GM23338 (cell line): ENCODE results near the gene ROCK2. TPM values are rescaled to one million over a fixed set of nuclear protein-coding genes. Genes with fewer than 3 reads are reported as not detected.

Source experiments
- ATAC-seq: fragments of 200-7000 bp; cut with Tn5 transposase; 3 replicates; pipeline ENCODE4 v1.9.1; 2020
- DNase-seq: peaks from one replicate; pipeline ENCODE4 v3.0.0-alpha.2; 2015; ENCODE audit warnings: low spot score
- H2AFZ ChIP-seq: fragments of 200-600 bp; sonication (generic); 2 replicates; pipeline ENCODE4 v1.8.0; 2016; ENCODE audit warnings: antibody characterized with exemption, mild to moderate bottlenecking, moderate library complexity
- H3F3A ChIP-seq: fragments of 200-600 bp; sonication (generic); replicated peaks from 2 replicates; pipeline ENCODE4 v1.8.0; 2017; ENCODE audit warnings: antibody characterized with exemption, mixed run types, low read depth
- H3K27ac ChIP-seq: fragments of 200-600 bp; sonication (generic); 2 replicates; pipeline ENCODE4 v1.6.1; 2016; ENCODE audit warnings: low read depth
- H3K27me3 ChIP-seq: fragments of 200-600 bp; sonication (generic); 2 replicates; pipeline ENCODE4 v1.8.0; 2016; ENCODE audit warnings: mild to moderate bottlenecking, mixed run types, moderate library complexity; ENCODE audit not compliant: insufficient read depth
- H3K36me3 ChIP-seq: fragments of 200-600 bp; sonication (generic); 2 replicates; pipeline ENCODE4 v1.8.0; 2016; ENCODE audit warnings: mild to moderate bottlenecking; ENCODE audit not compliant: insufficient read depth
- H3K4me1 ChIP-seq: fragments of 200-600 bp; sonication (generic); 2 replicates; pipeline ENCODE4 v1.8.0; 2016; ENCODE audit warnings: mild to moderate bottlenecking, moderate library complexity; ENCODE audit not compliant: insufficient read depth
- H3K4me2 ChIP-seq: fragments of 200-600 bp; sonication (generic); 2 replicates; pipeline ENCODE4 v1.7.1; 2017; ENCODE audit warnings: mixed run types
- H3K4me3 ChIP-seq: fragments of 200-600 bp; sonication (generic); 2 replicates; pipeline ENCODE4 v1.6.1; 2016; ENCODE audit warnings: mixed run types
- H3K79me2 ChIP-seq: fragments of 200-600 bp; sonication (generic); replicated peaks from 2 replicates; pipeline ENCODE4 v1.8.0; 2017; ENCODE audit warnings: mild to moderate bottlenecking; ENCODE audit not compliant: insufficient read depth
- H3K9me2 ChIP-seq: fragments of 200-600 bp; sonication (generic); 2 replicates; pipeline ENCODE4 v1.8.0; 2017; ENCODE audit not compliant: insufficient read depth
- H4K20me1 ChIP-seq: fragments of 200-600 bp; sonication (generic); replicated peaks from 2 replicates; pipeline ENCODE4 v1.8.0; 2017; ENCODE audit warnings: mild to moderate bottlenecking; ENCODE audit not compliant: insufficient read depth
- H3K27ac Mint-ChIP-seq: 2 replicates; pipeline ENCODE4 v1.8.0; 2020; ENCODE audit warnings: inconsistent platforms, mild to moderate bottlenecking, moderate library complexity, mixed read lengths
- H3K27me3 Mint-ChIP-seq: 3 replicates; pipeline ENCODE4 v1.8.0; 2022; ENCODE audit warnings: low read depth, mild to moderate bottlenecking, moderate library complexity, mixed read lengths, inconsistent platforms; ENCODE audit not compliant: insufficient read depth, poor library complexity
- H3K36me3 Mint-ChIP-seq: 3 replicates; pipeline ENCODE4 v1.8.0; 2021; ENCODE audit warnings: low read depth, mild to moderate bottlenecking, inconsistent platforms, moderate library complexity, mixed read lengths
- H3K4me1 Mint-ChIP-seq: 3 replicates; pipeline ENCODE4 v1.8.0; 2020; ENCODE audit warnings: mild to moderate bottlenecking, inconsistent platforms, mixed read lengths
- H3K4me3 Mint-ChIP-seq: 3 replicates; pipeline ENCODE4 v1.8.0; 2021; ENCODE audit warnings: moderate library complexity, mild to moderate bottlenecking, inconsistent platforms, mixed read lengths
- H3K9me3 Mint-ChIP-seq: 3 replicates; pipeline ENCODE4 v1.8.0; 2020; ENCODE audit warnings: moderate library complexity, mild to moderate bottlenecking, inconsistent platforms, mixed read lengths
- CREB1 ChIP-seq: fragments of 250-450 bp; sonication (Bioruptor Pico); IDR thresholded peaks from 2 replicates; pipeline ENCODE4 v1.5.0; 2020; ENCODE audit warnings: low read depth, mild to moderate bottlenecking, moderate library complexity
- EZH2 ChIP-seq: fragments of 200-600 bp; sonication (generic); IDR thresholded peaks from one replicate; pipeline ENCODE4 v1.8.0; 2017; ENCODE audit warnings: antibody characterized with exemption, mild to moderate bottlenecking, low read depth; ENCODE audit not compliant: unreplicated experiment
- EZH2phosphoT487 ChIP-seq: fragments of 200-600 bp; sonication (generic); IDR thresholded peaks from one replicate; pipeline ENCODE4 v1.8.1; 2018; ENCODE audit warnings: antibody characterized with exemption; ENCODE audit not compliant: unreplicated experiment
- JUNB ChIP-seq: IDR thresholded peaks from one replicate; pipeline ENCODE4 v1.6.1; 2016; ENCODE audit warnings: antibody characterized with exemption; ENCODE audit not compliant: unreplicated experiment
- NANOG ChIP-seq: IDR thresholded peaks from 2 replicates; pipeline ENCODE4 v1.6.1; 2016; ENCODE audit warnings: antibody characterized with exemption, borderline replicate concordance
- POLR2AphosphoS5 ChIP-seq: IDR thresholded peaks from 2 replicates; pipeline ENCODE4 v1.6.1; 2016; ENCODE audit warnings: antibody characterized with exemption, low read depth
- STAT1 ChIP-seq: IDR thresholded peaks from one replicate; pipeline ENCODE4 v1.6.1; 2016; ENCODE audit warnings: antibody characterized with exemption; ENCODE audit not compliant: unreplicated experiment
- ZNF114 ChIP-seq: fragments of 250-450 bp; sonication (Bioruptor Pico); IDR thresholded peaks from 2 replicates; pipeline ENCODE4 v1.5.0; 2020; ENCODE audit warnings: mild to moderate bottlenecking, moderate library complexity
- ZNF331 ChIP-seq: fragments of 250-450 bp; sonication (Bioruptor Pico); IDR thresholded peaks from 2 replicates; pipeline ENCODE4 v1.5.0; 2020; ENCODE audit warnings: low read depth, mild to moderate bottlenecking, moderate library complexity
- polyA plus RNA-seq: library from polyadenylated mRNA; unstranded; fragments of >200 nt; fragmentation: Nextera tagmentation; extraction: Ambion mirVana; gene quantifications from 2 replicates; pipeline ENCODE4 v1.2.1, GENCODE V29; 2016
- total RNA-seq: library from RNA; depleted of rRNA; stranded (reverse); fragments of >200 nt; shearing (Covaris generic); gene quantifications from 2 replicates; pipeline ENCODE4 v1.2.3, GENCODE V29; 2014
- TF ChIP-seq, protein P1 (sequence below): IDR thresholded peaks from one replicate; pipeline ENCODE4 v1.6.1; 2018; ENCODE audit warnings: antibody characterized with exemption; ENCODE audit not compliant: unreplicated experiment
- TF ChIP-seq, protein P2 (sequence below): IDR thresholded peaks from 2 replicates; pipeline ENCODE4 v1.6.1; 2016; ENCODE audit warnings: antibody characterized with exemption
- TF ChIP-seq, protein P3 (sequence below): fragments of 250-450 bp; sonication (Bioruptor Pico); IDR thresholded peaks from 2 replicates; pipeline ENCODE4 v1.5.0; 2020; ENCODE audit warnings: mild to moderate bottlenecking, moderate library complexity
- TF ChIP-seq, protein P4 (sequence below), 2 experiments: fragments of 200-600 bp in 1 of 2; sonication (generic) in 1 of 2; conservative IDR thresholded peaks; 2 replicates each; pipeline versions ENCODE4 v1.5.1 to v1.6.1; 2016 to 2017; ENCODE audit warnings: antibody characterized with exemption in 2 of 2, low read depth in 2 of 2, mild to moderate bottlenecking in 2 of 2, moderate library complexity in 1 of 2

Gene ROCK2
- total and polyA plus RNA-seq, 2 experiments from 2014 or later, result 16.4 to 28.0 TPM

DNA sequence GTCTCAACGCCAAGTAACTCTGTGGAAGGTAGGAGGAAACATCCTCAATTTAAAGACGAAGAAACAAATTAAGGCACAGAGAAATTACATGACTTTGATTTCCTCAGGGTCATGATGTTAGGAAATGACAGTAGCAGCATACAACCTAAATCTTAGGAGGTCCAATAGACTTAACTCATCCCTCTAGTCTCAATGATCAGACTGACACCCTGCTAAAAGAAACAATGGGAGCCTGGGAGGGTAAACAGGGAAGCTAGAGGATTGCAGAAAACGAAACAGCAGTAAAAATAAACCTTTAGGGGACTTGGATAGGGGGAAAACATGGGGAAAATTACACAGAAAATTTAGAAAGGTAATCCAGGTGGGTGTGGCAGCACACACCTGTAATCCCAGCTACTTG is 56.0 kb downstream of the ROCK2 start:
- peaks cover 28% of the 10 kb centered on the region for H3K36me3 Mint-ChIP-seq
- peak overlapping the region; percentile 10; the same call in 1 of the 2 replicates for H3K27ac Mint-ChIP-seq
- DNase-seq (no peak), ATAC-seq (peak; percentile 54)
- Histone ChIP-seq H3K4me1 (peaks cover 12% of the 10 kb centered on the region), H3K27me3 (no peaks in the 10 kb centered on the region), H3K4me2 (no peak overlapping the region), H3K36me3 (peaks cover 4% of the 10 kb centered on the region; the same call in 1 of the 2 replicates), H3K4me3 (no peak overlapping the region), H3K27ac (no peak overlapping the region), H3F3A (no peaks in the 10 kb centered on the region), H2AFZ (no peak overlapping the region), H4K20me1 (no peaks in the 10 kb centered on the region; the same call in 1 of the 2 replicates), H3K79me2 (peaks cover 69% of the 10 kb centered on the region), H3K9me2 (no peaks in the 10 kb centered on the region)
- TF ChIP-seq, protein P1, sequence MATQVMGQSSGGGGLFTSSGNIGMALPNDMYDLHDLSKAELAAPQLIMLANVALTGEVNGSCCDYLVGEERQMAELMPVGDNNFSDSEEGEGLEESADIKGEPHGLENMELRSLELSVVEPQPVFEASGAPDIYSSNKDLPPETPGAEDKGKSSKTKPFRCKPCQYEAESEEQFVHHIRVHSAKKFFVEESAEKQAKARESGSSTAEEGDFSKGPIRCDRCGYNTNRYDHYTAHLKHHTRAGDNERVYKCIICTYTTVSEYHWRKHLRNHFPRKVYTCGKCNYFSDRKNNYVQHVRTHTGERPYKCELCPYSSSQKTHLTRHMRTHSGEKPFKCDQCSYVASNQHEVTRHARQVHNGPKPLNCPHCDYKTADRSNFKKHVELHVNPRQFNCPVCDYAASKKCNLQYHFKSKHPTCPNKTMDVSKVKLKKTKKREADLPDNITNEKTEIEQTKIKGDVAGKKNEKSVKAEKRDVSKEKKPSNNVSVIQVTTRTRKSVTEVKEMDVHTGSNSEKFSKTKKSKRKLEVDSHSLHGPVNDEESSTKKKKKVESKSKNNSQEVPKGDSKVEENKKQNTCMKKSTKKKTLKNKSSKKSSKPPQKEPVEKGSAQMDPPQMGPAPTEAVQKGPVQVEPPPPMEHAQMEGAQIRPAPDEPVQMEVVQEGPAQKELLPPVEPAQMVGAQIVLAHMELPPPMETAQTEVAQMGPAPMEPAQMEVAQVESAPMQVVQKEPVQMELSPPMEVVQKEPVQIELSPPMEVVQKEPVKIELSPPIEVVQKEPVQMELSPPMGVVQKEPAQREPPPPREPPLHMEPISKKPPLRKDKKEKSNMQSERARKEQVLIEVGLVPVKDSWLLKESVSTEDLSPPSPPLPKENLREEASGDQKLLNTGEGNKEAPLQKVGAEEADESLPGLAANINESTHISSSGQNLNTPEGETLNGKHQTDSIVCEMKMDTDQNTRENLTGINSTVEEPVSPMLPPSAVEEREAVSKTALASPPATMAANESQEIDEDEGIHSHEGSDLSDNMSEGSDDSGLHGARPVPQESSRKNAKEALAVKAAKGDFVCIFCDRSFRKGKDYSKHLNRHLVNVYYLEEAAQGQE, result no peak
- no peak for TF ChIP-seq JUNB
- TF ChIP-seq, protein P2, sequence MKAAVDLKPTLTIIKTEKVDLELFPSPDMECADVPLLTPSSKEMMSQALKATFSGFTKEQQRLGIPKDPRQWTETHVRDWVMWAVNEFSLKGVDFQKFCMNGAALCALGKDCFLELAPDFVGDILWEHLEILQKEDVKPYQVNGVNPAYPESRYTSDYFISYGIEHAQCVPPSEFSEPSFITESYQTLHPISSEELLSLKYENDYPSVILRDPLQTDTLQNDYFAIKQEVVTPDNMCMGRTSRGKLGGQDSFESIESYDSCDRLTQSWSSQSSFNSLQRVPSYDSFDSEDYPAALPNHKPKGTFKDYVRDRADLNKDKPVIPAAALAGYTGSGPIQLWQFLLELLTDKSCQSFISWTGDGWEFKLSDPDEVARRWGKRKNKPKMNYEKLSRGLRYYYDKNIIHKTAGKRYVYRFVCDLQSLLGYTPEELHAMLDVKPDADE, result no peak
- TF ChIP-seq NANOG, result no peak
- TF ChIP-seq, protein P3, sequence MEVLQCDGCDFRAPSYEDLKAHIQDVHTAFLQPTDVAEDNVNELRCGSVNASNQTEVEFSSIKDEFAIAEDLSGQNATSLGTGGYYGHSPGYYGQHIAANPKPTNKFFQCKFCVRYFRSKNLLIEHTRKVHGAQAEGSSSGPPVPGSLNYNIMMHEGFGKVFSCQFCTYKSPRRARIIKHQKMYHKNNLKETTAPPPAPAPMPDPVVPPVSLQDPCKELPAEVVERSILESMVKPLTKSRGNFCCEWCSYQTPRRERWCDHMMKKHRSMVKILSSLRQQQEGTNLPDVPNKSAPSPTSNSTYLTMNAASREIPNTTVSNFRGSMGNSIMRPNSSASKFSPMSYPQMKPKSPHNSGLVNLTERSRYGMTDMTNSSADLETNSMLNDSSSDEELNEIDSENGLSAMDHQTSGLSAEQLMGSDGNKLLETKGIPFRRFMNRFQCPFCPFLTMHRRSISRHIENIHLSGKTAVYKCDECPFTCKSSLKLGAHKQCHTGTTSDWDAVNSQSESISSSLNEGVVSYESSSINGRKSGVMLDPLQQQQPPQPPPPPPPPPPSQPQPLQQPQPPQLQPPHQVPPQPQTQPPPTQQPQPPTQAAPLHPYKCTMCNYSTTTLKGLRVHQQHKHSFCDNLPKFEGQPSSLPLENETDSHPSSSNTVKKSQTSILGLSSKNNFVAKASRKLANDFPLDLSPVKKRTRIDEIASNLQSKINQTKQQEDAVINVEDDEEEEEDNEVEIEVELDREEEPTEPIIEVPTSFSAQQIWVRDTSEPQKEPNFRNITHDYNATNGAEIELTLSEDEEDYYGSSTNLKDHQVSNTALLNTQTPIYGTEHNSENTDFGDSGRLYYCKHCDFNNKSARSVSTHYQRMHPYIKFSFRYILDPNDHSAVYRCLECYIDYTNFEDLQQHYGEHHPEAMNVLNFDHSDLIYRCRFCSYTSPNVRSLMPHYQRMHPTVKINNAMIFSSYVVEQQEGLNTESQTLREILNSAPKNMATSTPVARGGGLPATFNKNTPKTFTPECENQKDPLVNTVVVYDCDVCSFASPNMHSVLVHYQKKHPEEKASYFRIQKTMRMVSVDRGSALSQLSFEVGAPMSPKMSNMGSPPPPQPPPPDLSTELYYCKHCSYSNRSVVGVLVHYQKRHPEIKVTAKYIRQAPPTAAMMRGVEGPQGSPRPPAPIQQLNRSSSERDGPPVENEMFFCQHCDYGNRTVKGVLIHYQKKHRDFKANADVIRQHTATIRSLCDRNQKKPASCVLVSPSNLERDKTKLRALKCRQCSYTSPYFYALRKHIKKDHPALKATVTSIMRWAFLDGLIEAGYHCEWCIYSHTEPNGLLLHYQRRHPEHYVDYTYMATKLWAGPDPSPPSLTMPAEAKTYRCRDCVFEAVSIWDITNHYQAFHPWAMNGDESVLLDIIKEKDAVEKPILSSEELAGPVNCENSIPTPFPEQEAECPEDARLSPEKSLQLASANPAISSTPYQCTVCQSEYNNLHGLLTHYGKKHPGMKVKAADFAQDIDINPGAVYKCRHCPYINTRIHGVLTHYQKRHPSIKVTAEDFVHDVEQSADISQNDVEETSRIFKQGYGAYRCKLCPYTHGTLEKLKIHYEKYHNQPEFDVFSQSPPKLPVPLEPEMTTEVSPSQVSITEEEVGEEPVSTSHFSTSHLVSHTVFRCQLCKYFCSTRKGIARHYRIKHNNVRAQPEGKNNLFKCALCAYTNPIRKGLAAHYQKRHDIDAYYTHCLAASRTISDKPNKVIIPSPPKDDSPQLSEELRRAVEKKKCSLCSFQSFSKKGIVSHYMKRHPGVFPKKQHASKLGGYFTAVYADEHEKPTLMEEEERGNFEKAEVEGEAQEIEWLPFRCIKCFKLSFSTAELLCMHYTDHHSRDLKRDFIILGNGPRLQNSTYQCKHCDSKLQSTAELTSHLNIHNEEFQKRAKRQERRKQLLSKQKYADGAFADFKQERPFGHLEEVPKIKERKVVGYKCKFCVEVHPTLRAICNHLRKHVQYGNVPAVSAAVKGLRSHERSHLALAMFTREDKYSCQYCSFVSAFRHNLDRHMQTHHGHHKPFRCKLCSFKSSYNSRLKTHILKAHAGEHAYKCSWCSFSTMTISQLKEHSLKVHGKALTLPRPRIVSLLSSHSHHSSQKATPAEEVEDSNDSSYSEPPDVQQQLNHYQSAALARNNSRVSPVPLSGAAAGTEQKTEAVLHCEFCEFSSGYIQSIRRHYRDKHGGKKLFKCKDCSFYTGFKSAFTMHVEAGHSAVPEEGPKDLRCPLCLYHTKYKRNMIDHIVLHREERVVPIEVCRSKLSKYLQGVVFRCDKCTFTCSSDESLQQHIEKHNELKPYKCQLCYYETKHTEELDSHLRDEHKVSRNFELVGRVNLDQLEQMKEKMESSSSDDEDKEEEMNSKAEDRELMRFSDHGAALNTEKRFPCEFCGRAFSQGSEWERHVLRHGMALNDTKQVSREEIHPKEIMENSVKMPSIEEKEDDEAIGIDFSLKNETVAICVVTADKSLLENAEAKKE, result no peak
- no peak for TF ChIP-seq EZH2phosphoT487
- TF ChIP-seq STAT1, result no peak
- TF ChIP-seq, protein P4, sequence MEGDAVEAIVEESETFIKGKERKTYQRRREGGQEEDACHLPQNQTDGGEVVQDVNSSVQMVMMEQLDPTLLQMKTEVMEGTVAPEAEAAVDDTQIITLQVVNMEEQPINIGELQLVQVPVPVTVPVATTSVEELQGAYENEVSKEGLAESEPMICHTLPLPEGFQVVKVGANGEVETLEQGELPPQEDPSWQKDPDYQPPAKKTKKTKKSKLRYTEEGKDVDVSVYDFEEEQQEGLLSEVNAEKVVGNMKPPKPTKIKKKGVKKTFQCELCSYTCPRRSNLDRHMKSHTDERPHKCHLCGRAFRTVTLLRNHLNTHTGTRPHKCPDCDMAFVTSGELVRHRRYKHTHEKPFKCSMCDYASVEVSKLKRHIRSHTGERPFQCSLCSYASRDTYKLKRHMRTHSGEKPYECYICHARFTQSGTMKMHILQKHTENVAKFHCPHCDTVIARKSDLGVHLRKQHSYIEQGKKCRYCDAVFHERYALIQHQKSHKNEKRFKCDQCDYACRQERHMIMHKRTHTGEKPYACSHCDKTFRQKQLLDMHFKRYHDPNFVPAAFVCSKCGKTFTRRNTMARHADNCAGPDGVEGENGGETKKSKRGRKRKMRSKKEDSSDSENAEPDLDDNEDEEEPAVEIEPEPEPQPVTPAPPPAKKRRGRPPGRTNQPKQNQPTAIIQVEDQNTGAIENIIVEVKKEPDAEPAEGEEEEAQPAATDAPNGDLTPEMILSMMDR (conservative IDR thresholded peaks at IDR 0.05; ENCODE audit: low read depth in 2 of 2), result no peak
- TF ChIP-seq POLR2AphosphoS5, result no peak
- TF ChIP-seq ZNF114 (CRISPR knock-in tag), result no peak
- TF ChIP-seq CREB1 (CRISPR knock-in tag), result no peak
- TF ChIP-seq EZH2, result no peak
- no peak for TF ChIP-seq ZNF331
- peaks cover 18% of the 10 kb centered on the region for H3K4me1 Mint-ChIP-seq
- peaks cover 6% of the 10 kb centered on the region; the same call in 1 of the 3 replicates for H3K9me3 Mint-ChIP-seq
- H3K27me3 Mint-ChIP-seq, result no peaks in the 10 kb centered on the region
- H3K4me3 Mint-ChIP-seq, result no peak overlapping the region
